ENCODE data around the gene VSX2.

VSX2 gene

DNA sequence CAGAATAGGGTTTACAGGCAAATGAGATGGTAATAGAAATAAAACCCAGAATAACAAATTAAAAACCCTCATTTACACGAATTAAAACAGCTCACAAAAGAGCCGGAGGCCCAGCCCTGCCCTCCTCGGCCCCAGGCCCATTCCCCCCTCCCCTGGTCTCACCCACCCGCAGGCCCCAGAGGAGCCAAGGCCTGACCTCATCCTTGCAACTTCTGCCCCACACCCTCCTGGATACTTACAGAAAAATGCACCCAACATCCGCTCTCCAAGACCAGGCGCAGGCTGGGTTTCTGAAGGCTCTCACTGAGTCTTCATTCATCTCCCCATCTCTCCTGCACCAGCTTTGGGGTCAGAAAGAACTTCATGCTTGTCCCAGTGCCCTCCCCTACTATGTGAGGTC is 16.2 kb upstream of the VSX2 start:
- no peak for DNase-seq

DNA sequence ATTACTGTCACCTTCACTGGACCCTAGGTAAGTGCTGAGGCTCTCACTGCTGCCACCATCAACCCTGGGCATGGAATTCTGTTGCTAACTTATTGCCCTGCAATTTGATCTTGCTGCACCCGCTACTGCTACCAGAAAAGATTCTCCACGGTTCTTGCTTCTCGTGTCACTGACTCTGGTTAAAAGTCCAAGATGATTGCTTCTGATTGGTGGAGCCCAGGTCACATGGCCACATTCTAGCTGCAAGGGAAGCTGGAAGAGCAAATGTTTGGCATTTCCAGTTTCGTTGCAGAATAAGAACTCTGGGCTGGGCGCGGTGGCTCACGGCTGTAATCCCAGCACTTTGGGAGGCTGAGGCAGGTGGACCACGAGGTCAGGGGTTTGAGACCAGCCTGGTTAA is 7.5 kb upstream of the VSX2 start:
- no peak for DNase-seq

DNA sequence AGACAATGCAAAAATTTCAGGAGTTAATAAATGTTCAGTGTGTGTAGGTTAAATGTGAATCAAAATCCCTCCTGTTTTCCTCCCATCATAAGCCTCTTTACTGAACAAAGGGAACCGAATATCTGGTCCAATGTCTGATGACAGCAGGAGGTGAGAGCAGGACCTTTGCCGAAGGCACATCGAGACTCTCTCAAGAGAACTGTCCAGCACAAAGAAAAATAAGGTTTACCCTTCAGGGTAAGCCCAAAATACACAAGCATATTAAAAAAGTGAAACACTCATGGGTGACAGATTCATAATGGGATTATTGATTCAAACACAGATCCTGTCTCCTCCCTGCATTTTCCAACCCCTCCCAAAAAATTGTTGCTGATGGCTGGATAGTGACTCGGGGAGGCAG is 4.2 kb upstream of the VSX2 start:
- DNase-seq = no peak

DNA sequence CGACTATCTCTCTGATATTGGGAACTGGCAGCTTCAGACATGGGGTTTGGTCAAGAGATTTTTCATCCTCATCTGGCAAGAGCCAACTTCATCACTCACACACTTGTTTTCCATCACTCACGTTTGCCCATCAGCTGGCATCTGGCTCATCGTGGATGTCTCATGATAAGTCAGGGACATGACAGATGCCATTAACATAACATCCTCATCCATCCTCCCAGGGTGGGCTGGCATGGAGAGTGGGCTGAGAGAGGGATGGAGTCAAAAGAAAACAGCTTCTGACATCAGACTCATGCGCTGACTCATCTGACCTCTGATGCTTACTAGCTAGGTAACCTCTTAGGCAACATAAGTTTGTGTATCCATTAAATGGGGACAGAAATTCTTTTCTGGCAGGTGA is 1.8 kb upstream of the VSX2 start:
- no peak for DNase-seq

DNA sequence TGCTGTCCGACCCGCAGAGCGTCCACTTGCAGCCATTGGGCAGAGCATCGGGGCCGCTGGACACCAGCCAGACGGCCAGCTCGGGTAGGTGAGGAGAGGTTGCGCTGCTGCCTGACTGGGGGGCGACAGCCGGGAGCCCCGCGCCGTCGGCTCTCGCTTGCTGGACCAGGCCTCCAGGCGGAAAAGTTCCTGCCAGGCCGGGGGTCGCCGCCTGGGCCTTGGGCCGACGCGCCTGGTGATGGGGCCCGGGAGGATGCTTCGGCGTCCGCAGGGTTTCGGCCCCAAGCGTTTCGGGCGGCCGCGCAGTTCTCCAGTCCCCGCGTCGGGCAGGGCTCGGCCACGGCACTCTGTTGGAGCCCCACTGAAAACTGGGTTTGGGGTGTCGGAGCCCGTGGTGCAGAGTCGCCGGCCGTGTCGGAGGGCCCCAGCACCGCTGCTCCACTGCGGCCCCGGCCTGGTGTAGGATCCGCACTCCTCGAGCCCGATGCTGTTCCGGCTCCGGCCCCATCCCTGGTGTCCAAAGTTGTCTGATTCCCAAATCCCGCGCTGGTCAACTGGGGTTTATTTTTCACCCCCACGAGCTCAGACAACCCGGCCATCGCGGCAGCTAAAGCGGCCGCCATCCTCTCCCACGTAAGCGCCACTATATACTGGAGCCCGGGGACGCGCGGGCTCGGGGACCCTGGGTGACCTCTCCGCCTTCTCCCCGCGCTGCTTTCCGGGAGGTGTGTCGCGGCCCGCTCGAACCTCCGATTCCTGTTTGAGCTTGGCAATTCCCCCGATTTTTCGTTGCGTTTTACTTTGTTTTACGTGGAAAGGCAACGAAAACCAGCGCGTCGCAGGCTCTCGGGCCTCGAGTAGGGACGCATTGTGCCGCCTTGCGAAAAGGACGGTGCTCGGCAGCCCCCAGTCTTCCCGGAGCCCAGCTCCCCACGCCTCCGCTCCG is 872 bp downstream of the VSX2 start:
- DNase-seq = no peak

DNA sequence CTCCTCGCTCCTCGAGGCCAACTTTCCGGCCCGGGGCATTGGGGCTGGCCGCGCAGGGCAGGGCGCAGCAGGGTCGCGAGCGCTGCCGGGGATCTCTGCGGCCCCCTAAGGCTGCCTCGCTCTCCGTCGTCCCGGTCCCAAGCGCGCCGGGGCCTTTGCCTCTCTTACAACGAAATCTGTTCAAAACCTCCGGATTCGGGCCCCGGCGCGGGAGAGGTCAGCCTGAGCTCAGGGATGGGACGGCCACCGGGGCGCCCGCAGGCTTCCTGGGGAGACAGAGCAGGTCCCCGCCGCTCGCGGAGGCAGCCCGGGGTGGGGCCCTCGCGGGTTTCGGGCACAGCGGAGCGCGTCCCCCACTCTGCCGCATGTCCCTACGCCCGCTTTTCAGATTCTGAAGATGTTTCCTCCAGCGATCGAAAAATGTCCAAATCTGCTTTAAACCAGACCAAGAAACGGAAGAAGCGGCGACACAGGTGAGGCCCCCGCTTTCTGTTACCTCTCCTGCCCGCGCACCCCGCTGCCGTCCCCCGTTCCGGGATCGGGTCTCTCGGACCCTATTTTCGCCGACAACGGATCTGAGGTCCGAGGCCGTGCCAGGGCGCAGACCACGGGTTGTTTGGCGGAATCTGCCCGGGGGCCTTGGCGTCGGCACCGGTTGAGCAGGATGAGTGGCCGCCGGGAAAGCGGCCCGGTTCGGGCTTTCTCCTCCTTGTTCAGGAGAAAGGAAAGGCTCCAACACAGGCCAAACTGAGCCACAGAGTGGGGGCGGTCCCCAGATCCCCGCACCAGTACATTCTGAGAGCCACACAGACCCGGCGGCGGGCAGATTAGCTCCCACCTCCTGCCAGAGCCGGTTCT is 1.8 kb downstream of the VSX2 start:
- DNase-seq = no peak

DNA sequence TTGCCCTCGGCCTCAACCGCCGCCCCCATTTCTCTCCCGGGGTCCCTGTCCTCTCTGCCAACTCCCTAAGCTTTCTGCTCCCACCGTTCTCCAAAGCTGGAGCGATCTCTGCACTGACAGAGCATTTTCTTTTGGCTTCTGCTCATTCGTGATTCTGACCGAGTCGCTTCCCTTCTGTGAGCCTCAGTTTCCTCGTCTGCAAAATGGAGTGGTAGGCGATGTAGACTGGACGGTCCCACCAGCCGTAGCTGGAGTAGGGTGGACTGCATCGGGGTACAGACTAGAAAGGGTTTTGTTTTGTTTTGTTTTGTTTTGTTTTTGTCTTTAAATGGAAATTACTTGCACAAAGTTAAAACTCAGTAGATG is 2.4 kb downstream of the VSX2 start:
- no peak for DNase-seq

DNA sequence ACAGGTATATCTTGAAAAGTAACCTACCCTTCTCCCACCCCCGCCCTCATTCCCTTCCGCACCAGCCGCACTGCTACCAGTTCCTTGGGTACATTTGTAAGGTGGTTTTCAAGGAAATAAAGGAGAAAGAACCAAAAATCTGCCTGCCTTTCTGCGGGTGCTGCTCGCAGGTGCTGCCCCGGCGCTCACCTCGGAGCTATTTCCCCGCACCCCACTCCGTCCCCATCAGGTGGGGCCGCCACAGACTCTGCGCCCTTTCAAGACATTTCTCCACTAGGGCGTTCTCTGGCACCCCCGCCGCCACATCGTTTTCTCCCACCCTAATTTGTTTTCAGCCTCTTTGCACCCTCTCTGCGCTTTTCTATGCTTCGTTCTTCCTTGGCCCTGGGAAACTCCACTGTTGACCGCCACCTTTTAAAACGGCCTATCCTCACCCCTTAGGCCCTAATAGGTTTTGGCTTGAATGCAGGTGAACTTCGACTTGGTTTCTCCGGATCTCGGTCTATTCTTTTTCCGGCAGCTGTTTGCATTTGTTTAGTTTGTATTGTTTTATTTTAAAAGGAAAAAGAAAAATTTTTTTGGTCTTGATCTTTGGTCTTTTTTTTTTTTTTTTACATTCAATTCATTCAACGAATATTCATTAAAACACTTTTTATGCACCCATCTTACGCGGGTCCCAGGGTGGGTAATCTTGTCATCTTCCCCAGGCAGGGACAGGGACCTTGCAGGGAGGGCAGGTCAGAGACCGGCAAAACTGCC is 3.0 kb downstream of the VSX2 start:
- no peak for DNase-seq

DNA sequence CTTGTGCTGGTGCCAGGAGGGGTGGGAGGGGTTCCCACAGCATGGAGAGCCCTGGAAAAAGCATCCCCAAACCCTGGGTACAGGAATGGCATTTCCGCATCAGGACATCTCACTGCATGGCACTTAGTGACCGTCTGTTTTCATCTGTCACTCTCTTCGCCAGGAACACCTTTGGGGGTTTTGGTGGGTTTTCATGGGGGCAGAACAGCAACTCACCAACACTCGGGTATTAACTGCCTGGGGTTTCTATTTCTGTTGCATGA is 3.5 kb downstream of the VSX2 start:
- no peak for DNase-seq

DNA sequence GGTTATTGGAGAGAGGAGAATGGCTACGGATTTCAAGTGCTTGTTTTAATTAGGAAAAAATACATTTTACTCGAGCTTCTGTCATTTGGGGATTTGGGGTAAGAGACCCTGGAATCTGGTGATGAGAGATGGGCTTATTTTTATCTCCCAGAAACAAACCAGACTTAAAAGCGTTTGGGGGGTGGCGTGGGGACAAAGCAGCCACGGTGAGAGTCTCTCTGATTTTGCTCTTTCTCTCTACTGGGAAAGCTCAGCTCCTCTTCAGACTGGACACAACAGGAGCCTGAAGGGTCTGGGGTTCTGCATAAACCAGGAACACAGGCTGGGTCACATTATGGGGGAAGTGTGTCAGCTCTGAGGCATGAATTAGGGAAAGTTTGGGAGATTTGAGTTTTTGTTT is 3.8 kb downstream of the VSX2 start:
- DNase-seq = no peak

DNA sequence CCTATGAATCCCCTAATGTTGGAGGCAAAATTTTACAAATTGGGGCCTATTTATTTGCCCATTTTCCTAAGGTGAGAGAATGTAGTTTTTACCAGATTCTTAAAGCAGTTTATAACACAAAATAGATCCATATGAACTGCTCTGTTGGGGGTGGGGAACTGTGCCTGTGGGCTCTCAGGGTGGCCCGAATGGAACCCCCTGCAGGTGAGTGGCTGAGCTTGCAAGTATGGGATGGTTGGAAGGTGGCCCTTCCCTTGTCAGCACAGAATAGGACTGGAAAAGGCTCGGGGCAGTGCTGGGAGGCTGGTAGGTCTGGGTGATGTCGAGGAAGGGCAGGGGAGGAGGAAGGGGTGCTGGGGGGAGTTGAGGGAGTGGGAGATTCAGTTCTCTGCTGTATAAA is 4.9 kb downstream of the VSX2 start:
- DNase-seq = no peak

DNA sequence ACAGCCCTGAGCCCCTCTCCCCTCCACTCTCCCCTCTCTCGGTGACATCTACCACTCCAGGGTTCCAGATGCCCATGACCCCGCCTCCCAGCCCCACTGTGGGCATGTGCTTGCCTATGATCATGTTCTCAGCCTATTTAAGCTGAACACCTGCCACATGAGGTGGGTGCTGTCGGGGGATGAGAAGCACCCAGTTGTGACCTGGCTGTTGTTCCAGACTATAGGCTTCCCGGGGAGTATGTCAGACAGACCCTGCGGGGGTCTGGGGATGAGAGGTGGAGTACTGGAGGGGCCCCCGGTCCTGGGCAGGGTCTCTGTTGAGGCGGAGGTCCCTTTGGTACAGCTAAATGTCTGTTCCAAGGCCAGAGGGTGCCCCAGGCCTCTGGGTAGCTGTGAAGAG is 6.0 kb downstream of the VSX2 start:
- DNase-seq = no peak

DNA sequence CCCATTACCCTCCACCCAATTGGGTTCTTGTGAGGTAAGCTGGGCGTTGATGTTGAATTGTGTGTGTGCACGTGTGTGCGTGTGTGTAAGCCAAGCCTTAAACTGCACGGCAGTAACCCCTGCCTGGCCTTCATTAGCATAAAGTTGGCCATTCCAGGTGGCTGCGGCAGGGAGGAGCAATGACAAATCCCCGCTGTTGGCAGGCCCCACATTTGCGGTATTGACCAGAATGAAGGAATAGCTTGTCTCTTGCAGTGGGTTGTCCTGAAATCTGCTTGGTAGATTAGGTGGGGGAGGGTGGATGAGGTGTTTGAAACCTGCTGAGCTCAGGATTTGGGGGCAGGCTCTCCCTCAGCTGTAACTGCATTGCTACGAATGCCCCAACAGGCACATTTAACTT is 7.3 kb downstream of the VSX2 start:
- no peak for DNase-seq

DNA sequence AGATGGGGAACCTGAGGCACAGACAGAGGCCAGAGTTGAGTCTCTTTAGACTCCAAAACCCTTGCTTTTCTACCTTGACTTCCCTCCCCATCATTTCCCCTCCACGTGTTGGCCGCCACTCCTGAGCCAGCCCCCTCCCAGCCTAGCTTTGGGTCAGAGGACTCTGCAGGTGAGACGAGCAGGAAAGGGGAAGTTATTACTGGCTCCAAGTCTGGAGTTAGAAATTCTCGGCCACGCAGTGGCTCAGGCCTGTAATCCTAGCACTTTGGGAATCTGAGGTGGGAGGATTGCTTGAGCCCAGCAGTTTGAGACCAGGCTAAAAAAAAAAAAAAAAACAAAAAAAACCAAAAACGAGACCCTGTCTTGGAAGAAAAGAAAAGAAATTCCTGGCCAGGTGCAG is 8.8 kb downstream of the VSX2 start:
- no peak for DNase-seq

DNA sequence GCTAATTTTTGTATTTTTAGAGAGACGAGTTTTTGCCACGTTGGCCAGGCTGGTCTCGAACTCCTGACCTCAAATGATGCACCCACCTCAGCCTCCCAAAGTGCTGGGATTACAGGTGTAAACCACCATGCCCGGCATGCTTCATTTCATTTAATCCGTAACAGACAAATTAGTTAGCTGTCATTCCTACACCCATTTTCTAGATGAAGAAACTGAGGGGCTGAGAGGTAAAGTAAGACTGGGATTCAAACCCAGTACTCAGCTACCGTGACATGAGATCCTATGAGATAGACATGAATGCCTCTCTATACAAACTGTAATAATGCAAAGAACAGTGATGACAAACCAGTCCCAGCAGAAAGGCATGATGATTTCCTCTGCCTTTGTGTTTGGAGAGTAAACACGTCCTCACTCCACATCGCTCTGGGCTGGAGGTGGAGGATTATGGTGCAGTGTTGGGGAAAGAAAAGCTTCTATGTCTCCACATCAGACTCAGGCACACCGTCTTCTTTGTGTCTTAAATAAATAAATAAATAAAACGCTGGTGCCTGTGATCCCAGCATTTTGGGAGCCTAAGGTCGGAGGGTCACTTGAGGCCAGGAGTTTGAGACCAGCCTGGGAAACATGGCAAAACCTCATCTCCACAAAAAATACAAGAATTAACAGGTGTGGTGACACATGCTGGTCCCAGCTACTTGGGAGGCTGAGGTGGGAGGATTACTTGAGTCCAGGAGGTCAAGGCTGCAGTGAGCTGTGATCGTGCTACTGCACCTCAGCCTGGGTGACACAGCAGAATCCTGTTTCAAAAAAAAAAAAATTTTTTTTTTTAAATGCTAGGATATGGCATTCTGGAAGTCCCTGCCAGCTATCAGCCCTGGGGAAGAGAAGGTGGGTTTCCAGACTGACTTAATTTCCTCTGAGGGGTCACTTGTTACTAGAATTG is 10.5 kb downstream of the VSX2 start:
- DNase-seq = no peak

DNA sequence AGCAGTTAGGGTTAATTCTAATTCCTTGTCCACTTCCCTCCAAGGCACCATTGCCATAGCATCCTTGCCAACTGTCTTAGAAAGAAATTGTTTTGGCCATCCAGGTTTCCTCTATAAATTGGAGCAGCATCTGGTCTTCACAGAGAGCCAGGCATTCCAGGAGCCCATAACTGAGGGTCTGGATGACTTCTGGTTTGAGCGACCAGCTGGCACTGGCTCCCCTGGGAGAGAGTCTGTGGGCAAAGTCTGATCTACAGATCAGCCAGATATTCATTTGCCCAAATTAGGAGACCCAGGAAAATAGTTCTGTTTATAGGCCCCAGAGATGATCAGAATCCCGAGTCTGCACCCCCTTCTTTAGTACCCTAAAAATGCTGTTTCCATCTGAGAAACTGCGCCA is 16.0 kb downstream of the VSX2 start:
- DNase-seq = no peak

DNA sequence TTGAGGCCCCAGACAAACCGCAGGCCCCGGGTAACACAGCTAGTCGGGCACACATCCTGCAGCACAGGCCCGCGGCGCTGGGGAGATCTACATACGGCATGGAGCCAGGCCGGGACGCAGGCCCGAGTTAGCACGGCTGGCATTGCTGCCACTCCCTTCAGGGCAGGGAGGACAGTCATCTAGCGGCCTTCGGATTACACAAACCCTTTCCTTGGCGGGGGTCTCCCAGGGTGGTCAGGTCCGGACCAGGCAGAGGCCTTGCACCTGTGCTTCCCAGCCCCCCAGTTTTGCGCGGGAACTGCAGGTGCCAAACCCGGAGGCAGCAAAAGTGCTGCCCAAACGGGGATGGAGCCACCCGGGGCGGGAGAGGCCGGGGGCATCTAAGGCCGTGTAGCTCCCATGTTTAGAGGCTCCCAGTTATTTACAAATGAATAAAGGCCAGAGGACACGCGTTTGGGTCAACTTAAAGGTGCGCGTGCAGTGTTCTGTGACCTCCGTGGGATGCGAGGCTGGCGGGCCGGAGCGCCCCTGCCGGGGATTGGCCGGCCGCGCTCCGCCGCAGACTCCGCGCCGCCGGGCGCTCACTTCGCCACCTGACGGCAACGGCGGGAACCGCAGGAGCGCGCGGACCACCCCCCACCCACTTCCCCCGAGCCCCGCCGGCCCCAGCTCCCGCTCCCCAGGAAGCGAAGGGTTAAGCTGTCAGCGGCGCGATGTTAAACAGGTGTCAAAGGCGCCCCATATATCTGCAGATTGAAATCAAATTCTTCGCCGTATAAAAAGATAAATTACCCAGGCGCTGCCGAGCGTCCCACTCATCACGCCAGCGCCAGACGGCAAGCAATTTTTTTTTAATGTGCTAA is 18.1 kb downstream of the VSX2 start:
- DNase-seq = peak in 4 of 5 donors; percentile 46 to 50 (median 50)

DNA sequence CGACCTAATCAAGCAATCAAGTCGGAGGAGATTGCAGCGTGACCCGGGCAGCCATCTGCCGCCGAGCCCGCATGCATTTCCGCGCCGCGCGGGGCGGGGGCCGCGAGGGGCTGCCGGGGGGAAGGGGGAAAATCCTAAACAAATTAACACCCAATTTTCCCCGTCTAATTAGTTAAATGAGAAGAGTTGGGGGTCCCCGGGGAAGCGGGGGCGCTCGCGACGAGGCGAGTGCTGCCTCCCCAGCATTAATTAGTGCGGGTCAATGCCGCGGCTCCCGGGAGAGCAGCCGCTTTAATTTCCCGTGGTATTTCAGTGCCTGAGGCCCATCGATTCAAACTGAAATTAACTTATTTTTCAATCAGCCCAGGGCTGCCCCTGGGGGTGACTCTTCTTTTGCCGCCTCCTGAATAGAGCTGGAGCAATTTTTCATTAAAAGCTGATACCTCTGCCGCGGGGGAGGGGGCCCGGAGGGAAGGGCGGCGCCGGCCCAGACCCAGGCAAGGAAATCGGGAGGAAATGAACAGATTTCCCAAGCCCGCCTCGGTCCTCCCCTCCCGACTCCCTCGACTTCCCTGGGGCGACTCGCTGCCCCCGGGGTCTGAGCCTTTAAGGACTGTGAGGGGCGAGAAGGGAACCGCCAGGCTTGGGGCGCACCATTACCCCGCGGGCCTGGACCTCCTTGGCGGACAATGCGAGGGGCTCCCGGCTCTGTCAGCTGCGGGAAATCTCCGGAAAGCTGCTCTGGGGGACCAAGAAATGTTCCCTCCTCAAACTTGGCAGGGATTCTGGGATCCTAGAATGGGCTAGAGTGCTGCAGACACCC is 18.9 kb downstream of the VSX2 start:
- DNase-seq = no peak

DNA sequence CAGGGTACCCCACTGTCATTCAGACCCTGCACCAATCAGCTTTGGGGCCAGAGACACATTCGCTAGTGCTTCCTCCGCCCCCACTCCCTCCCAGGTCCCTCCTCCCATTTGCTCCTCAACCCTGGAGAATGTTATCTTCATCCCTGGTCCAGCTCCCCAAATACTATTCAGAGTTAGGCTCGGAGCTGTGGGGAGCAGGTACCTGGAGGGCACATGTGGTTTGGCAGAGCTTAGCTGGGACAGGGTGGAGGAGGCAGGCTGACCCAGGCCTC is 19.5 kb downstream of the VSX2 start:
- DNase-seq = no peak

DNA sequence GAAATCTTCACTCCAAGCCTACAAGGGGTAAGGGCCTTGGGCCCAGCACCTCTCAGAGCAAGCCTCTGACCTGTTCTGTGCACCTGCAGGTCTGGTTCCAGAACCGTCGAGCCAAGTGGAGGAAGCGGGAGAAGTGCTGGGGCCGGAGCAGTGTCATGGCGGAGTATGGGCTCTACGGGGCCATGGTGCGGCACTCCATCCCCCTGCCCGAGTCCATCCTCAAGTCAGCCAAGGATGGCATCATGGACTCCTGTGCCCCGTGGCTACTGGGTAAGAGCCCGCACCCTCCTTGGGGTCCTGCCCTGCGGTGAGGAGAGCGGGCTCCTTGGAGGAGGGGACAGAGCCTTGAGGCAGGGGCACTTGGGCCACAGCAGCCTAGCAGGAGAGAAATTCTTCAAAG is 20.3 kb downstream of the VSX2 start:
- DNase-seq = no peak
